ENCODE data around the gene GAB3.
A peak's percentile ranks its signal among the peaks of the same experiment; 100 is the strongest.

The GAB3 gene, protein sequence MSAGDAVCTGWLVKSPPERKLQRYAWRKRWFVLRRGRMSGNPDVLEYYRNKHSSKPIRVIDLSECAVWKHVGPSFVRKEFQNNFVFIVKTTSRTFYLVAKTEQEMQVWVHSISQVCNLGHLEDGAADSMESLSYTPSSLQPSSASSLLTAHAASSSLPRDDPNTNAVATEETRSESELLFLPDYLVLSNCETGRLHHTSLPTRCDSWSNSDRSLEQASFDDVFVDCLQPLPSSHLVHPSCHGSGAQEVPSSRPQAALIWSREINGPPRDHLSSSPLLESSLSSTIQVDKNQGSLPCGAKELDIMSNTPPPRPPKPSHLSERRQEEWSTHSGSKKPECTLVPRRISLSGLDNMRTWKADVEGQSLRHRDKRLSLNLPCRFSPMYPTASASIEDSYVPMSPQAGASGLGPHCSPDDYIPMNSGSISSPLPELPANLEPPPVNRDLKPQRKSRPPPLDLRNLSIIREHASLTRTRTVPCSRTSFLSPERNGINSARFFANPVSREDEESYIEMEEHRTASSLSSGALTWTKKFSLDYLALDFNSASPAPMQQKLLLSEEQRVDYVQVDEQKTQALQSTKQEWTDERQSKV

DNA sequence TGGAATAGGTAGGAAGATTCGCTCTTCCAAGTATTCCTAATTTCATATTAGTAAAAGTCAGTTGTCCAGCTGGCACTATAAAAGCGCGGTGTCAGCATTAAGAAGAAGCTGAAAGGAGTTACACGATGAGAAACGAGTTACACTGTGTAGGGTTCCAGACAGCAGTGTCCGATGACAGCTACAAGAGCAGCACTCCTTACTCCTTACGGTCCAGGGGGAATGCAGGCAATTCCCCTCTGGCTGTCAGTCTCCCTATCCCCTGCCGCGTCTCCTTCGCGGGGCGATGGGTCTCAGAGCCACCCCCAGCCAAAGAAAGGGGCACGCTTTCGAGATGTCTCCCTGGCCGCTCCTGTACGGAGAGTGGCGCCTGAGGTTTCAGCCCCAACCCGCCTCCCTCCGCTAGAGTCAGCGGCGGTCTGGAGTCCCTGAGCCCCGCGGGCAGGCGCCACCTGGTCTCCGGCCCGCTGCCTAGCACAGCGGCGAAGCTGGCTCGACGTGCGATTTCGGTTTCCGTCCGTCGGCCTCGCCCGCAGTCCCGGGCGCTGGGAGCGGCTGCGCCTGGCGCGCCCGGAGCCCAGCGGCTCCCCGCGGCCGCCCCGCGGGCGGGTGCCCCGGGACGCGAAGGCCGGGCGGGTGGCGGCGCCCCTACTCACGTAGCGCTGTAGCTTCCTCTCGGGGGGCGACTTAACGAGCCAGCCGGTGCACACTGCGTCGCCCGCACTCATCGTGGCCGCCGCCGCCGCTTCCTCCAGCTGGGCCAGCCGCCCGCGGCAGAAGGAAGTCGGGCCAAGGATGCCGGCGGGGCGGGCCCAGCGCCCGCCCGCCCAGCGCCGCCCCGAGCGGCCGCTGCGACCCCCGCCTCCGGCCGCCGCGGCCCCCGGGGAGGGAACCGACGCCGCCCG is at the start of gene GAB3:
GAB3 (minus strand) TSS at position 777 of the 902 bp plus-strand sequence; CDS start at position 725, 52 bp downstream.
- DNase-seq (ENCODE audit: low spot score): no peak

DNA sequence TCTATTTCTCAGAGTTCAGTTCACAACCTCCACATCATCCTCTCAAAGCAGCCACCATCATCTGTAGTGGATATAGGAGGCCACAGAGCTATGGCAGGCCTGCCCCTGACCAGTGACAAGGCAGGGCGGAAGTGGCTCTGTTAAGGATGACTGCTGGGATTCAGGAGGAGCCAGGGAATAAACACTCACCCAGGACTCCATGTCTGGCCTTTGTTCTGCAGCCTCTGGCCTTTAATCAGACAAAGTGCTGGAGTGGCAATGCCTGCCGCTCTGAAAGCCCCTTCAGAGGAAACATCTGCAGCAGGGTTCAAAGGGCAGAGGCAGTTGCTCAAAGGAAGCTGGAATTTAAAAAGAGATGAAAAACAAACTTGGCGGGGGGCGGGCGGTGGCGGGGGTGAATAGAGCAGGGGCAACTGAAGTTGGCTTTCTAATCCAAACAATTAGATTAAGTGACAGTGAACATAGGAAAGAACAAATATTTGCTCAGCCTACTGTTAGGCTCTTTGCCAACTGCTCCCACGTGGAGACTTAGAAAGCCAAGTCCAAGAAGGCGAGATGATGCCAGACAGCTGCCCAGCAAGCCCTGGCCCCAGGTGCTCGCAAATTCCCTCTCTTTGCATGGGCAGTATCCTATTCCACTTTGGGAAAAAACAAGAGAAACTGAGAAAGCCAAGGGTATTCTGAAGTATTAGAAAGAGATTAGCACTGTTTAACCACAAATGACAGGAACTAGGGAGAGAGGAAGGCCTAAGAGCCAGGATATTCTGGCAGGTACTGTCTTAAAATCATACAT is 48.9 kb upstream of the GAB3 start:
- peak; percentile 18 for DNase-seq (ENCODE audit: low spot score)

DNA sequence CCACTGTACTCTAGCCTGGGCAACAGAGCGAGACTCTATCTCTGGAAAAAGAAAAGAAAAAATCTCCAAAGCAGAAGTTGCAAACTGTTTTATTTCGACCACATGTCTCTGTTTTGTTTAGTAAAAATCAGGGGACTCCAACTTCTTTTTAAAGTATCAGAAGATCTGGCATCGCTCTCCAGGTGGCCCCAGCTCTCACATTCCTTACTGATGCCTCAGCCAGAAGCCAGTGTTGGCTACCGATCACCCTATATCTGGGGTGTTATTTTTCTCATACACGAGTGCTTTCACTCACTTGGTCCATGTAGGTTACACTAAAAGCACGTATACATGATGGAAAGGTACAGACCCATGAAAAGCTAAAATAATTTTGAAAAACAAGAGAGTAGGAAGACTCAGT is 46.1 kb upstream of the GAB3 start:
- DNase-seq (ENCODE audit: low spot score): no peak

DNA sequence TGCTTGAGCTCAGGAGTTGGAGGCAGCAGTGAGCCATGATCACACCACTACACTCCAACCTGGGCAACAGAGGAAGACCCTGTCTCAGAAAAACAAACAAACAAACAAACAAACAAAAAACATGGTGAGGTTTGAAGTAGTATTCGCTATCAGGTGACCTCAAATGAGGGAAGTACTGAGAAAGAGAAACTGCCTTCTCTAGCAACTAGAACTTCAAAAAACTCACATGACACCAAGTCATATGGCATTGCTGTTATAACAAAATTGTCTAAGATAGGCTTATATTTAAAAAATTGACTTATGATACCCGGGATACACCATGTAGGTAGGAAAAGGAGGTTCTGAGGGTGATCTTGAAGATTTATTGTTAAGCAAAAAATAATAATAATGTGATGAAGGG is 44.1 kb upstream of the GAB3 start:
- no peak for DNase-seq (ENCODE audit: low spot score)

DNA sequence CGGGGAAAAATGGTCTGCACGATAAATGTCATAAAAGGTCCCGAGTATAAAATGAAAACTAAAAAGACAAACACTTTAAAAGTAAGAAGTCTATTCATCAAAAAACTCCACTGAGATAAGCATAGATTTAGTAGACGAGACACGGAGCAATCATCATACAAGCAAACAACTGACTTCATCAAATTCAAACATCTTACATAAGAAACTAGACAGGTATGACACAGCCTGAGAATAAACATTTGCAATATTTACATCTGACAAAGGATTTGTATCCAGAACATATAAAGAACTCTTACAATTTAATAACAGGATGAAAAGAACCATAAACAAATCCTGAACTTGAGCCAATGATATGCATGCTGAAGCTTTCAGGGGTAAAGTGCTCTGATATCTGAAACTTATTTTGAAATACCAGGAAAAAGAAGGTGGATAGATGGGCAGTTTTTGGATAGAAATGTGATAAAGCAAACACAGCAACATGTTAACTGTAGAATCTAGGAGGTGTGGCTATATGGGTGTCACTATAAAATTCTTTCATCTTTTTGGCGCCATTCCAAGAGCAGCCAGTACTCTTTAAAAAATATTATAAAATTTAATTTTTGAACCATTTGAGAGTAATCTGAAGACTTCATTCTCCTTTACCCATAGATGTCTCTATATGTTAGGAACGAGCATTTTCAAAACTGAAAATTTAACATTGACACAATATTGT is 42.4 kb upstream of the GAB3 start:
- DNase-seq (ENCODE audit: low spot score): no peak

DNA sequence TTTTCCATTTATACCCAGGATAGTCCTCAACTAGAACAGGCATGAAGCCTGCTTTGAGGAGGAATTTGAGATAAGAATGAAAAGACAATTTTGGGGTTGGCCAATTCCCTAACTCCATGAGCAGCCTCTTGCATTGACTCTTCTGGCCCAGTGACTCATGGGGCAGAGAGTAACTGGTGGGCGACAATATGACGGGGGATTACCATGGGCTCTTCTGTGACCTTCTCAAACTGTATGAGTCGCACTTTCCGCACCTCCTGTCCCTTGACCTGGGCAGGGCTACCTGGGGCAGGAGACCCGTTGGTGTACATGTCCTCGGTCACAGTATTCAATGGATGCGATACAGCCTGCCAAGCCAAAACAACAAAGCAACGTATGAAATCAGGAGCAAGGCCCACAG is 41.1 kb upstream of the GAB3 start:
- DNase-seq (ENCODE audit: low spot score): no peak

DNA sequence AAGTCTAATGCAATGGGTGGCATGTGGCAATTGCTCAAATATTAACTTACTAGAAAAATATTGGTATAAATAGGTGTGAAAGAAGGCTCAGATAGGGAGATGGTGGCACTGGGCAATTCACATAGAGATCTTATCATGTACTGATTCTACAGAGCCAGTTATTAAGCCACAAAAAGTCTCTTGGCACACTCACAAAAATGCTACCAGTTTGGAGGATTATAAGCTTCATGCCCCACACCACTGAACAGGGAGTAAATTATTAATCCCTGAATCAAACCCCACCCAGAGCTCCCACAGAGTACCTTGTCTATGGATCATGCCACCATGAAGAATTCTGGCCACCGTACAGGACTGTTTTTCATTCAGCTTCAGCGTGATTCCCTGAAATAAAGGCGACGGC is 40.6 kb upstream of the GAB3 start:
- DNase-seq (ENCODE audit: low spot score): no peak

DNA sequence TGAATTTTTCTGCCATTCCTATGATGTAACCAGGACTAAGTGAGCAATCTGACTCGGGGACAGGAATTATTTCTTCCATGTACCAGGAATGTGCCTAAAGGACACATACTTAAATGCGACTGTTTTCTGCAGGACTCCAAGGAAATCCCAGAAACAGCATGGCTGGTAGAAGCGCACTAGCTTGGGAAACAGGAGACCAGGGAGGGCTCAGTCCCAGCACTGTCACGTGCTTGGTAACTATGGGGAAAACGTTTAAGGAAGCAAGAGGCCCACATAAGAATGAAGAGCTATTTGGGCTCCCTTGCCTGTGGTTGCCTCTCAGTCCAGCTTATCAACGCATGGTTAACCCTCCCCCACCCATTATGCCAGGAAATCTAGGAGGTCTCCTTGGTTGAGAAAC is 34.8 kb upstream of the GAB3 start:
- DNase-seq (ENCODE audit: low spot score): no peak

DNA sequence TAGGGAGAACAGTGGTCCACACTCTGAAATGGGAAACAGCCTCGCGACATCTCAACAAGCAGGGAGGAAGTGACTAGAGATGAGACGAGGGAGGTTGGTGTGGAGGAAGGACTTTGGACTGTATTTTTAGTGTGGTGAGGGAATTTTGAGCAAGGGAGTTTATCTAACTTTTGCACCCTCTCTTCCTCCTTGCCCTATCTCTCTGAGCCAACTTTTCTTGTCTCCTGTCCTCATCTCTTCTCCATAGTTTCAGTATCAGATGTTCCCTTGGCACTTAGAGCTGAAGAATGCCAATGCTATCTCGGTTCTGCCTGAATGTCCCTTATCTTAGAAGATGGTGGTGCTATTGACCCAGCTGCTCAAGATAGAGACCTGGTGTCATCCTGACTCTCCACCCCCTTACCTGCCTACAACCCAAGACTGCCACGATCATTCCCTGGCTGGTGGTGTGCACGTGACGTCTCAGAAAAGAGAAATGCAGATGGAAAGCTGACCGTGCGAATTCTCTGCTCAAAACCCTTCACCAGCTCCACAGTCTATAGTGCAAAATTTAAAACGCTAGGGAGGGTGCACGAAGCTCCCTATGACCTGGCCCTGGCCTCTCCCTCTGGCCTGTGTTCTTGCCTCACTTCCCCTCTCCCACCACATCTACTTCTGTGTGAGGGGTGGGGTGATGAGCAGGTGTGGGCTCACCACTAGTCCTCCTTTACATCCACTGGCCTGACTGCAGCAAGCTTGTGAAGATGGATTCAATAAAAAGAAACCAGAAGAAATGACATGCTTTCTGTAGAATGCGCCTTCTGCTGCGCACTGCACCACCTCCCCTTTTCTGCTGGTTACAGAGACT is 33.5 kb upstream of the GAB3 start:
- DNase-seq (ENCODE audit: low spot score): no peak

DNA sequence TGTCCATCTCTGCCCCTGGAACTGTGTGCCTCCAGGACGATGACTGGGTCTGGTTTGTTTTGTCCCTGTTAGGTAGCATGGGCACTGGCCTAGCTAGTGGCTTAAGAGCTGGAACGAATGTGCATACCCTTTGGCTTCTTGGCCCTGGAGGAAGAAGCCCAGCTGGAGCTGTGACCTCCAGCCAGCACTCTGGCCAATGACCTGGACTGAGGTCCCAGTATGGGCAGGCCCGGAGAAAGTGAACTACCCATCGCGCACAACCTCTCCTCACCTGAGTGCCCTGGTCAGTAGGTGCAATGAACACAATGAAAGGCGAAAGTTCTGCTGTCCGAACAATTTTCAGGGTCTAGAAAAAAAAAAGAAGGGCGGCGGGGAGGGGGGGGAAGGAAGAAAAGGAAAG is 30.1 kb upstream of the GAB3 start:
- DNase-seq (ENCODE audit: low spot score): no peak

DNA sequence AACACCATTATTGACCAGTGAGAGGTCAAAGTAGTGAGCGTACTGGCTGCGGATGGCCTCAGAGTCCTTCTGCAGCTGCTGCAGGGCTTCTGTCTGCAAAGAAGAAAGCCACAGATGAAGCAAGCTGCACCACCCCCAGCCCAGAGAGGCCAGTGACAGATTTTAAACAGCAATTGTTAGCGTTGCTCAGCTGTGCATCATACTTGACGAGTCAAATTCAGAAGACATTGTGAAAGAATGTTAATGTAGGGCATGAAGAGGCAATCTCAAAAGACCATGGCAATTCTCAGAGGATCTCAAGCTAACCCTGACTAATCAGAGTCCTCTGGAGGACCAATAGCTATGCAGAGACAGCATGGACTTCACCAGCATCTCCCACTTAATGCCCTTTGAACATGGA is 28.4 kb upstream of the GAB3 start:
- peak; percentile 60 for DNase-seq (ENCODE audit: low spot score)

DNA sequence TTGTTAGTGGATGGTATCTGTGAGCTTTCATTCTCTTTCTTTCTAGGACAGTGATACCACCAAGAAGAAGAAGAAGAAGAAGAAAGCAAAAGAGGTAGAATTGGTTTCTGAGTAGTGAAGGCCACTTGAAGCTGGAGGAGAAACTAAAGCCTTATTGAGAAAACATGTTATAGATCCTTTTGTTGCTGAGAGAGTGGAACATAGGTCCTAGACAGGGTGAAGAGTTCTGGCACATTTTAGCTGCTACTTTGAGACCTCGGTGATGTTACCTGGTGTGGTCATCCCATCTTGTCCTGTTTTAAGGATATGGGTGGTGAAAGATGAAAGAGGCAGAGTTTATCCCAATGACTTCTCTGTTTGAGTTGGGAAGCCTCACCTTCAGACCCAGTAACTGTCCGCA is 25.9 kb upstream of the GAB3 start:
- no peak for DNase-seq (ENCODE audit: low spot score)

DNA sequence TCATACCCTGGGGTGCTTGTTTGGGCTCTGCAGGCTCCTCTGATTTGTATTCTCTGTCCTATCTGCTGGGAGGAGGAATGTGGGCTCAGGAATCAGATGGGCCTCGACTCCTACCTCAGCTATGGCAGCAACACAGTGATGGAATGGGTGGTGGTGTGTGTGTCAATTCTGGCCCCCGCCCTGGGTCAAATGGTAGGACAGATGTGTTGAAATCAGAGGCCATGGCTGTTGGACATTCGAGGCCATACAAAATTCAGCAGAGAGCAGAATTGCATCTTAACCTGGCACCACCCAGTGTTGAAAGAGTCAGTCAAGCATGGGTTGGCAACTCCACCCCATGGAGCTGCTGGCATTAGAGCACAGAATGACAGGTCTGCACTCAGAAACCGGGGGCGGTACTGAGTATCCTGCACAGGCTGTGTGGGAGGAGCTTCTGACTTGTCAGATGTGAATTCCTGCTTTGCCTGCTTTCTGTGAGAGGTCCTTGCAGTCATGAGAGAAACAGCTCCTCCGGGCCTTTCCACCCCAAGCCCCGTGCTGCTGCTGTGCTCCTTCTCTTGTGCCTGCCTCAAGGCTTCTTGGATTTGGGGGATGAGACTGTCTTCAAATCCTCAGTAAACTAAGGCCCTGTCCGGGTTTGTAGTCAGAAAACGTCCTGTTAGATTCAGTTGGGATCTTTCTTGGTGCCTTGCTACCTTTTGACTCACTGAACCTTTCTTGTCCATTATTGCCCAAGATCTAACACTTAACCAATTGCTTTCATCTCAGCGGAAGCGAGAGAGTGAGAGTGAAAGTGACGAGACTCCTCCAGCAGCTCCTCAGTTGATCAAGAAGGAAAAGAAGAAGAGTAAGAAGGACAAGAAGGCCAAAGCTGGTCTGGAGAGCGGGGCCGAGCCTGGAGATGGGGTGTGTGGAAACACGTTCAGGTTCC is 24.8 kb upstream of the GAB3 start:
- peak; percentile 42 for DNase-seq (ENCODE audit: low spot score)

DNA sequence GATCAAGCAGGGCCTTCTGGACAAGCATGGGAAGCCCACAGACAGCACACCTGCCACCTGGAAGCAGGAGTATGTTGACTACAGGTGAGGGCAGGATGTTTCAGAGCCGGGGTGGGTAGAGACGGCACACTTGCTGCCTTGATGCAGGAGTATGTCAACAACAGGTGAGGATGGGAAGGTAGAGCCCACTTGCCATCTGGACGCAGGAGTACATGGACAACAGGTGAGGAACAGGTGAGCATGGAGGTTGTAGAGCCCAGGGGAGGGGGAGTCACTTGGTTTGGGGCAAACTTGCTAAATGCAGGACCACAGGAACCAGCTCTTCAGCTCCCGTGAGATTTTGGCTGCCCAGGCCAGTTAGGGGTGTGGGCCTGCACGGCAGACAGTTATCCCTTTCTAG is 23.7 kb upstream of the GAB3 start:
- DNase-seq (ENCODE audit: low spot score): no peak

DNA sequence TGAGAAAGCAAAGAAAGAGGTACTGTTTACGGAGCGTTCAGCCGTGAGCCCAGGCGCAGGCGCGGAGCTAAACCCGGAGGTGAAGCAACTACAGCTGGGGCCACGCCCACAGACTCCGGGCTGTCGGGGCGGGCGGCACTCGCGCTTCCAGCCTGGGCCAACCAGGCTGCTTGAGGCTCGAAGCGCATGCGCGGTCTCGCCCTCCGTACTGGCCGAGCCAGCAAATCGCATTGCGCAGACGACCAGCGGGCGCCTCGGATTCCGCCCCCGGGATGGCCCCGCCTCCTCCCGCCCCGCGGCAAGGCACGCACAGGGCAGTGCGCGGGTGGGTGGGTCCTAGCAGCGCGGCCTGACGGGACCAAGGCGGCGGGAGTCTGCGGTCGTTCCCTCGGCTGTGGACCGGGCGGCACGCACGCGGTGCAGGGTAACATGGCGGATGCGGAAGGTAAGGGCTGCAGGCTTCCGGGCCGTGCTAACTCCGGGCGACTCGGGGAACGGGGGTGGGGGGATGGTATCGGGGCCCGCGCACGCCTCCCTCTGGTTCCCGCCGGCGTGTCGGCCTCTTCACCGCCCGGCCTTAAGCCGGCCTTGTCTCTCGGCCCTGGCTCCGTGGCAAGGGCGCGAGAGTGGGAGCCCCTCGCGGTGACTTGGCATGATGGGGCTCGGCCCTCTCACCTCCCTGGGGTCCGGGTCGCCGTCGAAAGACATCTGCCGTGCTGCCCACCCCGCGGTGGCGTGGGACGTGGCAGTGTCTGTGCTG is 11.8 kb upstream of the GAB3 start, which contains the start of gene DKC1:
DKC1 (plus strand) TSS at position 328 of the 760 bp plus-strand sequence; CDS start at position 430, 102 bp downstream.
- DNase-seq (ENCODE audit: low spot score): peak; percentile 95

DNA sequence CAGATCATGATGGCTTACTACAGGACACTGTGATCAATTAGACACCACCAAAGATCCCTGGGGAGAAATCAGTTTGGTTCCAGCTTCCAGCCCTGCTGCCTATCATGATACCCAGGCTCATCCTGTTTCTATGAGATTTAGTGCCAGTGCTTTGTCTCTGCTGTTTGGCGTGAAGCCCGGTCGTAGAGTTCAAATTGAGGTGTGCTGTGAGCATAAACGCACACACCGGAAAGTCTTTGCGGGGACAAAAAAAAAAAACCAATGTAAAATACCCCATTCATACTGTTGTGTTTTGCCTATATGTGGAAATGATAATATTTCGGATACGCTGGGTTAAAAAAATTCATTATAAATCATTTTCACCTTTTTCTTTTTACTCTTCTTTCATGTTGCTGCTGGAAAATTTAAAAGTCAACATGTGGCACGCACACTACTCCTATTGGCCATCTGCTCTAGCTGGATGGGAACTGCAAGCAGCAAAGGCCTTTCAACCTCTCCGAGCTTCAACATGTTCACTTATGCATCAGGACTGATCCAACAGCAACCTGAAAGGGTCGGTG is 11.2 kb upstream of the GAB3 start:
- no peak for DNase-seq (ENCODE audit: low spot score)

DNA sequence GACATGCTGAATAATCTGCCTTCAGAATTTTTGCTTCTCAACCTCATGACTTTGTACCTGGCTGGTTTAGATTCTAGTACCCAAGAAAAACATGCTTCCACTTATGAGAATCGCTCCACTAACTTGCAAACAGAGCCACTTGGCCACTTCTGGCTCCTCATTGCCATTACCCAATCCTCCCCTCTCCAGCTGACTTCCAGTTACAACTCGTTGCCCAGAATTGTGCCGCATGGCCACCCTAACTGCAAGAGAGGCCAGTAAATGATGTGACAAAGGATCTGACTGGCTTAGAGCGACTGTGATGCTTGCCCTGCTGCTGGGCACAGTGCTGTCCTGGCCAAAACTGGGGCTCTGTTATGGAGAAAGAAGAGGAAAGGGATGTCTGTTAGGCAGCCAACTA is 7.8 kb upstream of the GAB3 start:
- DNase-seq (ENCODE audit: low spot score): no peak

DNA sequence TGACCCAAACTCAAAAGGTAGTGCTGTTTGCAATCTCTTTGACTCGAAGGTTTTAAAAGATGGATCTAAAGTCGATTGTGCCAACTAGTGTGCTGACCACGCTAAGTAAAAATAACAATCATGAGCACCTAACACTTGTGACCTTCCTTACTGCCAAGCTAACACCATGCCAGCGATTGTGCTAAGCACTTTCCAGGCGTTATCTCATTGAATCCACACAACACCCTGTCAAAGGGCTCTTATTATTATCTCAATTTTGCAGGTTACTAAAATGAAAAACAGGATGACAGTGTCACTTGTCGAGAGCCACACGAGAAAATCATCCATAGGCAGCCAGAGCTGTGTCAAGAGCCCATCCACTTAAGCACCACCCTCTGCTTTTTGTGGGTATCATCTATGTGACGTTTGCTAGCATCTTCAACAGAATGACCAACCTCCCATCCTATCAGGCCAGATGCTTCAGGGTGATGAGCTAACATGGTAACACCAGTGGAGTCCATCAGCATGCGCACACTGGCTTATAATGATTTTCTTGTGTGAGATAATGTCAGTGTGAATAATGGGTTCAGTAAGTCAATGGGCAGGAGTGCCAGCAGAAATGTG is 893 bp upstream of the GAB3 start:
- DNase-seq (ENCODE audit: low spot score): no peak

Measured in AG08396 (cell line).